Stimulated activated CD8-positive, alpha-beta memory T cell treated with anti-CD3 and anti-CD28 coated beads, Interleukin-4, amount 100 ng/mL, for 4 hours (primary cell): ENCODE results near the gene GNPAT.

ENCODE experiments used
- DNase-seq, 2 donors: peaks; one replicate each; pipeline ENCODE4 v3.0.0-alpha.2; 2020; ENCODE audit warnings: low read depth in 2 of 2, low spot score in 1 of 2

GNPAT gene

DNA sequence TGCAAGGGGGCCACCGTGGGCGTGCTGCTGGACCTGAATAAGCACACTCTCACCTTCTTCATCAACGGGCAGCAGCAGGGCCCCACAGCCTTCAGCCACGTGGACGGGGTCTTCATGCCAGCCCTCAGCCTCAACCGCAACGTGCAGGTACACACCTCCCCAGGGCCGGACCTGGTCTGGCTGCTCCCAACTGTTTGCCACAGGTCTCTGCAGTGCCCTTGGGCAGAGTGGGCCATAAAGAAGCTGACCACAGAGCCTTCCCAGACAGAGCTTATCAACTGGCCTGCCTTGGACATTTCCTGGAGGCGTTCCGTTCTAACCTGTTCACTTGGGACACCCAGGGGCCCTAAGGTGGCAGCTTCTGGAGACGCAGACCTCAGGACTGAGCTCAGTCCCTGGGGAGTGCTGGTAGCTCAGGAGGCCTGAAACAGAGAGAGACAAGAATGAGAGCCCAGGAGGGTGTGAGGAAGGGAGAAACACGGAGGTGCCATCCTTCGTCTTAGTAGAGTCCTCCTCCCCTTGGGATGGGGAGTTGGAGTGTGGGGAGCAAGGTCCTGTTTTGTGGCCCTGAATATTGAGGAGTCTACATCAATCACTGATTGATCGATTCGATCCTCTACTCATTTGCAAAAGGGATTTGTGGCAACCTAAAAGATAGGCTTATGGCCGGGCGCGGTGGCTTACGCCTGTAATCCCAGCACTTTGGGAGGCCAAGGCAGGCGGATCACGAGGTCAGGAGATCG lies 27.0 kb upstream of the GNPAT start:
- no peak for DNase-seq

DNA sequence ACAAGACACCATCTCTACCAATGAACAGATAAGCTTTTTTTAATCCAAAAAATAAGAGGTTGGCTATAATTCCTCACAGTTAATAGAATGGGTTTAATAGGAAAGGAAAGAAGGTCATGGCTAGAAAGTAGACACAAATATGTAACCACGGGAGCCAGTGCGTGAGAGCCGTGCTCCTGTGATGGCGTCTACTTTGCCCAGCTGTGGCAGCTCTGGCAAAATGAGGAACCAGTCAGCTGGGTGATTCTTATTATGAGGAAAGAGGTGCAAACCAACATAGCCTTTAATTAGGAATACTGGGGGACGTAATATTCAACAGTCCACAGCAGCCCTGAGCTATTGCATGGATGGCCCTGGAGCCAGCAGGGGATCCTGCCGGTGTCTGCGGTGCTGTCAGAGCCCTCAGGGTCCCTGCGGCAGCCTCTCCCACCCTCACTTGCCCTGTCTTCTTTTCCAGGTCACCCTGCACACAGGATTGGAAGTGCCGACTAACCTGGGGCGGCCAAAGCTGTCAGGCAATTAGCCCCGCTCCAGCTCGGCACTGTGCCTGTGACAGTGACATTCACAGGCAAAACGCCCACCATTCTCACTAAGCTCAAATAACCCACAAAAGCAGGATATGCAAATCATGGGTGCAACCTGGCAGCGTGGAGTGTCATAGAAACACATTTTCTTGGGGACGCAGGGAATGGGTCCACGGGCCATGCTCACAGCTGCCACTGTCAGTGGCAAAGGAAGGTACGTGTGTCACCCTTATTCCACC lies 25.9 kb upstream of the GNPAT start:
- DNase-seq: no peak

DNA sequence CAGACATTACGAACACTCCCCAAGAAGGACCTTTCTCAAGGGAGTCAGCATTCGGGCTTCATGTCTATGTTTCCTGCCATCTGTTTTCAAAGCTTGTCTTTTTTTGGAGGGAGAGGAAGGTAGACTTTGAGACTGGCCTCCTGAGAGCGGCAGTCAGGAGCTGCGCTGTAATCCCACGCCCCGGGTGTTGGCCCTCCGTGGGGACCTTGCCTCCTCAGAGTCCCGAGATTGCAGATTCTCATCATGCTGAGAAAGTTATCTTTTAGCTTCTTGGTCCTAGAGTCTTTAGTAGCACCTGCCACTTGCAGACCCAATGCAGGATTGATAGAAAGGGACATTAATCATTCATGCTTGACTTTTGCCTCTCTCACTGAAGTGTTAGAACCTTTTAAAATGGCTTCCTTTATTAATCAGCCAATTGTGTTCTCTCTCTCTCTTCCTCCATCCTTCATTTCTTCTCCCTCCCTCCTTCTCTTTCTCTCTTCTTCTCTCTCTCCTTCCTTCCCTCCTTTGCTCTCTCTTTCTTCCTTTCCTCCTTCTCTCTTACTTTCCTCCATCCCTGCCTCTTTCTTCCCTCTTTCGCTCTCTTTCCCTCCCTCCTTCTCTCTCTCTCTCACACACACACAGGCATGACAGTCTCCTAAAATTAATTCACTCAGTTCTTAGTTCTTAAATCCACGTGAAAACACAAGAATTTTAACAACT lies 25.2 kb upstream of the GNPAT start:
- no peak for DNase-seq

DNA sequence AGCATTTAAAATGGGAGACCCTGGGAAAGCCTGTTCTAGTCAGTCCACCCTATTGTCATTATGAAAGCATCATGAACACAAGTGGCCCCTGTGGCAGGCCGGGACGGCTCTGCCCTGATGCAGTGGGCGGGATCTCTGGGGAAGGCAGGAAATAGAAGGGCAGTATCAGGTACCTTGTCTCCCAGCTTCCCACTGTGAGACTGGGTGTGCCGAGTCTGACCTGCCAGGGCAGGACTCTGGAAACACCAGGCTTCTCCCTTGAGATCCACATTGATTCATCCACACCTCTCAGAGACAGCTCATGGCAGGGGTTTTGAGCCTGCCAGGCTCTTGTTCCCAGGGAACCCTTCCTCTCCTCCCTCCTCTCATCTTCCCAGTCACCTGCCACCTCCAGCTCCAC lies 24.5 kb upstream of the GNPAT start:
- DNase-seq: no peak

DNA sequence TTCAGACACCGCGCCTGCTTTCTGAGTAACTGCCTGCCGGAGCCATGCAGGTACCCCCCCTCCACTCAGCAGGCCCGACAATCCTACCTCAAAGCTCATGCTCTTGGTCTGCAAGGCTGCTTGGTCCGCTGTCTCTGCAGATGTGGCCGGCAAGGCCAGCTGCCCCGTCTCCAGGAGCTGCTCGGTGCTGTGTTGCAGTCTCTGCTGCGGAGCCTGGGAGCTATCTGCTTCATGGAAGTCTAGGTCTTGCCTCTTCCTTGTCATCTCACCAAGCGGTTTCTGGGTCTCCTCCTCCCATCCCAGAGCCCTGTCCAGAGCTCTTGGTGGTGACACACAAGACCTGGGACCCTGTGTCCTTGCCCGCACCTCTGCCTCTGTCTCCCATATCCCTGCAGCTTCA lies 24.0 kb upstream of the GNPAT start:
- DNase-seq: no peak

DNA sequence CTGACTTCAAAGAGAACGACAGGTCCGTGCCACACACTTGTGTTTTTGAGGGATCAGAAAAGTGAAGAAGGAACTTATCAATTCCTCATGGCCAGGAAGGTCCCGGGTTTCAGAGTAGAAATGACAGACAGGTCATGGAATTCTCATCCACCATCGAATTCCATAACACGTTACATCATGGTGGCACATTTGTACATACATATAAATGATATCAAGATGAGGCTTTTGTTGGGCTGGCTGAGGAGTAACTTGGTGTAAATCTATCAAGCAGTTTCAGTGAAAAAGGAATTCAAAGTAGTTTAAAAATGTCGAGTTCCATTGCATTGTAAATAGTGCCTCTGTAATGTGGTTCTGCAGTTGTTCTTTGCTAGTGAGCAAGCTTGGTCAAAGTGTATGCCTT lies 22.9 kb upstream of the GNPAT start:
- no peak for DNase-seq

DNA sequence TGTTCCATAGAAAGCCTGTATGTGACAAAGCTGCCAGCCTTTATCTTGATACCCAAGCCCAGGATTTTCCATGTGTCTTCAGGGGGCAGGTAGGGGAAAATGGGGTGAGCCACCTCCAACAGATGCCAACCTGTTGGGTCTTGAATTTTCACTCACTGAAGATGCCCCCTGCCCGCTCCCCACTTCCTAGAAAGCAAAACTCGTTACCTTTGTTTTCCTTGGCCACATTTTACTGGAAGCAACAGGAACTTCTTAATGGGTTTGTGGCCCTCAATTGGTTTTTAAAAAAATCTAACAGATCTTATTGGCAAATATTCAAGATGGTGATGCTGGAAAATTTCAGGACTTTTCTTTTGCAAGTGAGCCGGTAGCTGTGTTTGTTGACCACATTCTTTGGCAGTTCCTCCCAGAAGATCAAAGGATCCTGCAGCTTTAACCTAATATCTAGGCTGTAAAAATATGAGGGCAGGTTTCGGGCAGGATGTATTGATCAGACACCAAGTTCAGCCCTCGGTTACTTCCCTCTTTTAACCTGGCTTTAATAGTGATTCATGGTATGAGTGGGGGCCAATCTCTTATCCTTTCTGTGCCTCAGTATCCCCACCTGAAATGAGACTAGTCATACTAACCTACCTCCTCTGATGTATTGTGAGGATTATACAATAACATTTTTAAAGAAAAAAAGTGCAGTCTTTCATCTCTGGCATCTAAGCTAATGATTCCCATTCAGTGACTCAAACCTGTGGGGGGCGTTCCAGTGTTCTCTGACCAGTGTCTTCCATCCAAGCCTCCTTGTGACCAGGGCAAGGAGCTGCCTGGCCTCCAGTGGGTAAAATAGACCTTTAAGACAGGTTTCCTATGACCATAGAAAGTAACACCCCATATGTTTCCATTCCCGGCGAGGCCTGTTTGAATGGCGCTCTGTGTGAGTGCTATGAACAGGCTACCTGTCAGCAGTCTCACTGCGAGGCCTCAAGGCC lies 21.3 kb upstream of the GNPAT start:
- DNase-seq: no peak

DNA sequence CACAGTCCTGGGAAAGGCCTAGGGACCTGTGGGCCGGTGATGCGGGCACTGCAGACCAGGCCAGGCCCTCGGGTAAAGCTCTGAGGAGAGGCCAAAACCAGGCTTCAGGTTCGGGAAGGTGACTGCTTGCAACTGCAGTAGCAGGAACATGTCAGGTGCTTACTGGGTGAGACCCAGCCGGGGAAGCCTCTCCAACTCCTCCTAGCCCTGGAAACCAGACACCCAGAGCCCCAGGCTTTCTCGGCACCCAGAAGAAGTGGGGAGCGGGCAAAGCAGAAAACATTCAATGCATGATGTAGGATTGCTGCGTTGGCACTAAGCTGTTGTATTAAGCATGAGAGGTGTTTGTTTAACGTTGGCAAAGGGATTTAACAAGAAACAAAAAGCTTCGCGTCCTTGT lies 20.2 kb upstream of the GNPAT start:
- DNase-seq: no peak

DNA sequence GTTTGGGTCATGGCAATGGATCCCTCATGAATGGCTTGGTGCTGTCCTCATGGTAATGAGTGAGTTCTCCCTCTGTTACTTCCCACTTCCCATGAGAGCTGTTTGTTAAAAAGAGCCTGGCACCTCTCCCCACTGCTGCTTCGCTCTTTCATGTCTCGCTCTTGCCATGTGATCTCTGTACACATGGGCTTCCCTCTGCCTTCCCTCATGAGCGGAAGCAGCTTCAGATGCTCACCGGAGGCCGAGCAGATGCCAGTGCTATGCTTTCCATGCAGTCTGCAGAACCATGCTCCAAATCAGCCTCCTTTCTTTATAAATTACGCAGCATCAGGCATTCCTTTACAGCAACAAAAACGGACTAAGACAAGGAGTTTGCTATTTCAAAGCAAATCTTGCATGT lies 14.9 kb upstream of the GNPAT start:
- no peak for DNase-seq

DNA sequence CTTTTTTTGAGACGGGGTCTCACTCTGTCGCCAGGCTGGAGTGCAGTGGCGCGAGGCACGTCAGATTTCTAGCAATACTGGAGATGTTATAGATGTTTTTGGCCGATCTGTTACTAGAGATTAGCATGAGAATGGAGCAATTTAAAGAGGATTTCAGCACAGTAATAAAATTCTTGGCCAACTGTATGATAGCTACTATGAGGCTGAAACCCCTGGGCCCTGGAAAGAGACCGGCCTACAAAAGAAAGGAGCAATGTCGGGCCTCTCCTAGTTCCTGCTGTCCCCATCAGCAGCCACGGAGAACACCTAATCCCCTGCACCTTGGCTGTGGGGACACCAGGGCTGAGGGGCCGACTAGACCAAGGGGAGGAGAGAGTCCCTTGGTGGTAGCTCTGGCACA lies 9.5 kb upstream of the GNPAT start:
- DNase-seq: no peak

DNA sequence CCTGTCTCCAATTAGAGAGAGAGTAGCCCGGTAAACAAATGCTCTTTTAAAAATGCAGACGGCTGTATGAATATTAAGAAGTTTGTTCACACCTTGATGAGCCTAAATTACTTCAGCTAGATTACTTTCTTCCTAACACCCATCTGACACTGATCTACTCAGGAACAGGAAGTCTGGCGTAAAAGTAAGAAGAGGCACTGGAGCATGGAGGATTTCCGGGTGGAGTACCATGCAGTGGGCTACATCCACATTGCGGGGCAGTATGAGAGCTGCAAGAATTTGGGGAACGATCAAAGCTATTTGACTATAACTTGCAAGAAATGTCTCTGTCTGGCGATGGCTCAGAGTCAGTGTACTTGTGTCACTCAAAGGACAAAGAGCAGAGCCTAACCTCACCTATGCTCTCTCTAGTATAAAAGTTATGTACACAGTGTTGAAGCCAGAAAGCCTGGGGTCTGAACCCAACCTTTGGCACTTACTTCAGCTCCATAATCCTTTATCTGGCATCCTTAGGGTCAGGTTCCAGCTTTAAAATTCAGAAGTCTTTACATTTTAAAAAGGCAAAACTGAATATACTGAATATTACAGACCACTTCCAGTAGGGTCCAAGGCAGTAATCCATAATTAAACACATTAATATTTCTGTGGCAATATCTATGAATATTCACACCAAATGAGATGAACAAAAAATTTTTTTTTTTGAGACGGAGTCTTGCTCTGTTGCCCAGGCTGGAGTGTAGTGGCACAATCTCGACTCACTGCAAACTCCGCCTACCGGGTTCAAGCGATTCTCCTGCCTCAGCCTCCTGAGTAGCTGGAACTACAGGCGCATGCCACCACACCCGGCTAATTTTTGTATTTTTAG lies 7.9 kb upstream of the GNPAT start:
- DNase-seq: no peak

DNA sequence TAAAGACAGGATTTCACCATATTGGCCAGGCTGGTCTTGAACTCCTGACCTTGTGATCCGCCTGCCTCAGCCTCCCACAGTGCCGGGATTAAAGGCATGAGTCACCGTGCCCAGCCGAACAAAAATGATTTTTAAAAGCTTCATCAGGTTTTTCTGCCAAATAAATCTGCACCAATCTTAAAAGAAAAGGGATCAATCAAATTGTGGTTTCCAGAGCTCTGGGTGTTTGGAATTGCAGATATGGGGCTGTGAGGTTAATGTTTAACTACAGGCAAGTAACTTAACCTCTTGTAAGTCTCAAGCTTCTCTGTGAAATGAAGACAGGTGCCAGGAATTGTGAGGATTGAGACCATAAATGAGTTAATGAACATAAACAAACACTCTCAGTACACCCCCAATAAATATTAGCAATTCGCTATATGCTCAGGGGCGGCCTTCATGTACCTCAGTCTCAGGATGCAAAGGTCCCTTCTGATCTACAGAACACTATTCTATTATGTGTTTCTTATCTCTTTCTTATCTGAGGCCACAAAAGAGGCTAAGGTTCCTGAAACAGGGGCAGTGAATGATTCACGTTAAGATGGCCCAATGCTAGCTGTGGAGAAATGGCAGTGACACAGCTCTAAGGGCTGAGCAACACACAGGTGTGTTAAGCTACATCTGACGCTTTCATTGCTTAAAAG lies 7.1 kb upstream of the GNPAT start:
- DNase-seq: no peak

DNA sequence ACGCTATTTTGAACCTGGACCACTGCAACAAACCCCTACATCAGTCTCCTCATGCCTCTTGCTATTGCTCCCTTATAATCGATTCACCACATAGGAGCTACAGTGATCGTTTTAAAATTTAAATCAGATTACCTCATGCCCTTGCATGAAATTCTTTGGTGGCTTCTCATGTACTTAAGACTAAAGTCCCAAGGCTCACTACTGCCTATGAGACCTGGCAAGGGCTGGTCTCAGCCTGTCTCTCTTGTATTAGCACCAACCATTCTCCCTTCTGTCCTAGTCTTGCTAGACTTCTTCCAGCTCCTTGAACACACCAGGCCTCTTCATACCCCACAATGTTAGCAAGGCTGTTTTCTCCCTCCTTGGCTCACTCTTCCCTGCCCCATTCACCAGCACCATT lies 6.5 kb upstream of the GNPAT start:
- no peak for DNase-seq

DNA sequence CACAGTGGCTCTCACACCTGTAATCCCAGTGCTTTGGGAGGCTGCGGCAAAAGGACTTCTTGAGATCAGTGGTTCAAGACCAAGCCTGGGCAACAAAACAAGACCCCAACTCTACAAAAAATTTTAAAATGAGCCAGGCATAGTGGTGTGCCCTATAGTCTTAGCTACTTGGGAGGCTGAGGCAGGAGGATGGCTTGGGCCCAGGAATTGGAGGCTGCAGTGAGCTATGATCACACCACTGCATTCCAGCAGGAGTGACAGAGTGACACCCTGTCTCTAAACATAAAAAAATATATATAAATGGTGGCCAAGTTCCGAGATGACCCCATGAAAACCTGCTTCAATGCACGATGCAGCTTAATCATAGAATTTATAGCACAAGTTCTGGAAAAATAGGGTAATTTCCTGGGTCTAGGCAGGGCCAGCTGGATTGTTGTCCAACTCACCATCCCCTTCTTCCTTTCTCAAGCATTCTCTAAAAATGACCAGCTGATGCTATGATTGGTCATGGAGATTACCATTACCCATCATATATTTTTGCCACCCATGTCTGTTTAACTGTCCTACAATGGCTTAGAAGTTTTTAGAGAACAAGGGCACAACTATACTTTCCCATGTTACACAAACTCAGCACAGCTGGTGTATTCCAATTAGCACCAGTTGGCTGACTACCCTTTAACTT lies 5.3 kb upstream of the GNPAT start:
- DNase-seq: no peak

DNA sequence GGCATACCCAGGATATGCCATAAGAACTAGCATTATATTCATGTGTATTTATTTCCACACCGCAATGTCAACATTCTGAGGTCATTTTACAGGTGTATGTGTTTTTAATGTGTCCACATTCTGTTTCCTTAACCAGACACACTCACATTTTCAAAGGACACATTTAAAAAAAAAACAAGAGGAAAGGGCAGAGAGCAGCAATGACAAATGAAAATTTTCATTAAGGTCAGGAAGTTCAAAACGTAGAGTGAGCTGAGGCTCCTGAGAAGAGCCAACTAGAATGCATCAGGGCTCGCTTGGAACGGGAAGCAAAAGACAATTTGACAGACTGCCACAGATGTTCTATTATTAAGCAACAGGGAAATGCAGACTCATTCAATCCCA lies 4.8 kb upstream of the GNPAT start:
- DNase-seq: no peak

DNA sequence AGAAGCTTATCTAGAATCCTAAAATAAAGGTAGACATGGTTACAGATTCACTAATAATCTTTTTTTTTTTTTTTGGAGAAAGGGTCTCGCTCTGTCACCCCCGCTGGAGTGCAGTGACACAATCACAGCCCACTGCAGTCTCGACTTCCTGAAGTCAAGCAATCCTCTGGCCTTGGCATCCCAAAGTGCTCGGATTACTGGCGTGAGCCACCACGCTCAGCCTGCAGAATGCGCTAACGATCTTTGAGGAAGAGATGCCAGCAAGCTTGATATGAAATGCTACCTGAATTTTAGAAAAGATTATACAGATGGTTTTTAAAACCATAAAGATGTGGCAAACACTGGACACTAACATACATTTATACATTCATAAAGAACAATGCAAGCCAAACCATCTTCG lies 4.1 kb upstream of the GNPAT start:
- no peak for DNase-seq

DNA sequence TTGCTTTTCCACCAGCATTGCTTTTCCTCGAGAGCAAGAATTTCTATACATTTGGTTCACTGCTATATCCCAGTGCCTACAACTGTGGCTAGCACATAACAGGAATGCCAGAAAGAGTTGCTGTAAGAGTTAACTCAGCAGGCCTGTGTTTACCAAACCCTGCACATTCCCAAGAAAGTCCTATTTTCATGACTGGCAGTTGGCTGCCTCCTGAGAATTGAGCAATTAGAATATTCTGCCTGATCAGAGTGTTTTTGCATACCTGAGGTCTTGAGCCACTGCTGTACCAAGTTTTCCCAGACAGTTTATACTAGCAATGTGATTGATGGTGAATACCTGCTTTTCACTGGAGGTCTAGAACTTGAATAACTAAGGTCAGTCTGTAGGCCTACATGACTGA lies 2.7 kb upstream of the GNPAT start:
- no peak for DNase-seq

DNA sequence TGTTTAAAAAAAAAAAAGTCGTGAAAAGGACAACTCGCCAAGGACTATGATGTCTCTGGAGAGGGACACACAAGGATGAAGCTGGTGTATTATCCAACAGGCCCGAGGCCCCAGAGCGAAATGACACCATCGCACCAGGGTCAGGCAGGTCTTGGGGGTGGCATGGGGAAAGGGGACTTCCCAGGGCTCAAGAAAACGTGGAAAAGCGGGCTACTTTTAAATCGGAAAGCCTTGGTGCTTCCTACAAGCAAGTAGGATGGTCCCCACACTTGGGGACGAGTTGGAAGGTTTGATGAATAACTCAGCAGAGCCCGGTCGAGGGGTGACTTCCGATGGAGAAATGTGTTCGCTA lies 505 bp upstream of the GNPAT start:
- no peak for DNase-seq

DNA sequence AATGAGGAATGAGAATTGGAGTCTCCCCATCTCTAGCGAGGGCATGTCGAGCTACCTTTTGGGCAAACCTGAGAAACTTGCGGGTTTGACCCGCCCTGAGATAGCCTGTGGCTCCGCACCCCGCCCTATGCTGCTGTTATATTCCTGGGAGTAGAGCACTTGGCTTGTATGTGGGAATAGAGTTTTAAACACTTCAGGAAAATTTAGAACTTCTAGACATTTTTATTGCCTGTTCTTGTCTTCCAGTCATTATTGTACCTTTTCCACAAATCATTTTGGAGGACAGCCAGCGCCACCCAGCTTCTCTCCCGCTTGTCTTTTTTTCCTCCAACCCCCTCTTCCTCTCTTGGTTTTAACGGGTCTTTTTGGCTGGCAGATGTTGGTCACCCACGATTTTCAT lies 738 bp downstream of the GNPAT start:
- no peak for DNase-seq
